H1 (cell line): Measurements from ENCODE around the gene FHIT.

Experiments
- POLR2AphosphoS5 ChIP-seq: IDR thresholded peaks from 2 replicates; pipeline ENCODE4 v1.6.1; 2011; ENCODE audit warnings: low read depth, low read length
- TAF1 ChIP-seq: IDR thresholded peaks from 2 replicates; pipeline ENCODE4 v1.6.1; 2011; ENCODE audit warnings: mild to moderate bottlenecking, low read depth, low read length

GRCh38 chr3:60591267-60591666 is 660.0 kb downstream of the FHIT start:
- TF ChIP-seq TAF1 (no peak), POLR2AphosphoS5 (no peak)
